Germinal center (tissue), 1 donor: ENCODE results near the gene HS6ST2.

Experiments
- DNase-seq: peaks from one replicate; pipeline ENCODE4 v3.0.0; 2012; ENCODE audit warnings: mixed read lengths, low spot score

Gene HS6ST2

GRCh38 chrX:132790329-132790728, 168.1 kb downstream of the HS6ST2 start:
- DNase-seq, result no peak

DNA sequence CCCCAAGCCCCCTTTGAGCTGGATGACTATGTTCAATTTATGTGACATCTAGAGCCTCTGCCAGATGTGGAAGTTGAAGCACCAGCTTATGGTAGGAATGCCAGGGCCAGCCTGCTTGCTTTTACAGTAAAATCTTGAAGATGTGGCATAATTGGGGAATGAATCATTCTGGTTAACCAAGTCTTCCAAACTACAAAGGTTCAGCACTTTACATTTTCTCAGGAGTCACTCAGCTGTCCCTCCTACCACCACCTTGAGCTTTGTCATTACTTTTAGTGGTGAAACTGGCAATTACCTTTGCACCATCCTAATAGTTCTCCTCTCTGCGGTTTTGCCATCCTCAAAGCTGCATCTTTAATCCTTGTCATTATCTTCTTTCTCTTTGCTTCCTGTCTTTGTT, 172.2 kb downstream of the HS6ST2 start:
- DNase-seq, result no peak

GRCh38 chrX:132778917-132779316, 179.5 kb downstream of the HS6ST2 start:
- DNase-seq, result no peak

GRCh38 chrX:132776486-132777210, 181.8 kb downstream of the HS6ST2 start:
- no peak for DNase-seq

- no peak for DNase-seq
Observed at GRCh38 chrX:132775263-132775823, 183.1 kb downstream of the HS6ST2 start.

- DNase-seq, result no peak
Observed at GRCh38 chrX:132774010-132774714, 184.3 kb downstream of the HS6ST2 start.

DNA sequence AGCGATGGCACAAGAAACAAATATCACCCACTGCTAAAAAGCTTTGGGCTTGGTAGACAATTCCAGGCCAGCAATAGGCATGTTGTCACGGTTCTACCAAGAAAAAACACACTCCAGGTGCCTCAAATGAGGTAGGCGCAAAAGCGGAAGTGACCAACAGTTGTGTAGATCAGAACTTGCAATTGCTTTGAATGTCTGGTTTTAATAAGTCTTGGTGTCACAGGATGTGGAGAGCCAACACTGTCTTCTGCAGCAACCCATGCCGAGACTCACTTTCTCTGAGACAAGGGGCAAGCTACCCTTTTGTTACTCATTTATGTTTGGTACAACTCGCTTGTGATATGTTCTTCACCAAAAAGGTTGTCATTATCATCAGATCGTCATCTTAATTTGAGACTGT, 188.8 kb downstream of the HS6ST2 start:
- no peak for DNase-seq

DNA sequence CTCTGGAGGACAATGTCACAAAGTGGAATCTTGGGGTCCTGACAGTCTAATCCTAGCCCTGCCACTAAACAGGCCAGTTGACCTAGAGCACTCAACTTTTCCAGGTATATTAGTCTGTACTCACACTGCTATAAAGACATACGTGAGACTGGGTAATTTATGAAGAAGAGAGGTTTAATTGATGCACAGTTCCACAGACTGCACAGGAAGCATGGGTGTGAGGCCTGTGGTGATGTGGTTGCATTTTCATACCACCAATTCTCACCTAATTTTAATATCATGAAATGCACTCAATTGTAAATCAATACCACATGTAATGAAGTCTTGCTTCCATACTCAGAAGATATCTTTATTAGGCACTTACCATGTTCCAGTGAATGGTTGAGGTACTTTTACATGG, 192.0 kb downstream of the HS6ST2 start:
- DNase-seq, result no peak

DNA sequence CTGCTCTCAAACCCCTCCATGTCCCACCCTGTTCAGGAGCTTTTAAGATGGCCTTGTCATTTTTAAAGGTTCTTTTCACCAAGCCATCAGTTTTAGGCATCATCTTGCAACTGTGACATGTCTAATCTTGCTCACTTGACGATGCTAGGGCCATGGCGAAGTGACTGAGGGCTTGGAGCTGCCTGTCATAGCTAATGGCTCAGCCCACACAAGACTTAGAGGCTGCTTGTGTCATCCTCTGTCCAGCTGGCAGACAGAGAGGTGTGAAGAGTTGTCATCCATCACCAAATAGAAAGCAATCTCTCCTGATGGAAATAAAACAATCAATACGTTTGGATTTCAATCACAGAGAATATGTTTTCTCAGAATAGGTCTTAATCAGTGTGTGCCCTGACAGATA, 194.9 kb downstream of the HS6ST2 start:
- no peak for DNase-seq

DNA sequence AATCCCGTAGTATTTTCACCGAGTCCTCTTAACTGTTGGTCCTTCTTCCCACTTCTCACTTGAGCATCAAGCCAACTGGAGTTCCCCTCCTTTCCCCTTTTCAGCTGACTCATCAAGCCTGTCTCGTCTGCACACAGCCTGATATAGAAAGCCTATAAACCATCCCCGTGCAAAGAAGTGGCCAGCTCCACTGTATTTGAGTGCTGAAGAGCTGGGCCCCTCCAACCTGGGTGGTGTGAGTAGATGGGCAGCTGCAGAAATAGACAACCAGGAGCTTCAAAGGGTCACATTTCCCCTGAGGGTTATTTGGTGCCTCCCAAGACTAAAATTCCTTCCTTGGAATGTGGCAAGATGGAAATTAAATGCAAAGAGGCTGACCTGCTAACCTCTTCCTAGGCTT, 199.7 kb downstream of the HS6ST2 start:
- no peak for DNase-seq

GRCh38 chrX:132757066-132757623, 201.3 kb downstream of the HS6ST2 start:
- no peak for DNase-seq

DNA sequence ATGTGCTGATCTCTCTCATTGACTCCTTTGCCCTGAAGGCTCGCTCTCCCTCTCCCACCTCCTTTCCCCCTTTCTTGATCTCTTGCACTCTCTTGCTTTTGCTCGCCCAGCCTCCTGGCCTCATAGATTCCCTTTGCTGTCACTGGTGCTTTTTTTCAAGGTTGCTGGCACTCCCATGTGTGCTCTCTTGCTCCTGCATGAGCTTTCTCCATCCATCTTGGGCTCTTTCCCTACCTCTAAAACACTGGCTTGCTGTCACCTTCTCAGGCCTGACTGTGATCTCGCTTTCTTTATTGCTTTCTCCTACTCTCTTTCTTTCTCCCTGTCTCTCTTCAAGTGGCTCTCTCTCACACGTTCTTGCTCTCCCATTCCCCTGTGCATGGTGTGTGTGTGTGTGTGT, 202.0 kb downstream of the HS6ST2 start:
- DNase-seq, result no peak

DNA sequence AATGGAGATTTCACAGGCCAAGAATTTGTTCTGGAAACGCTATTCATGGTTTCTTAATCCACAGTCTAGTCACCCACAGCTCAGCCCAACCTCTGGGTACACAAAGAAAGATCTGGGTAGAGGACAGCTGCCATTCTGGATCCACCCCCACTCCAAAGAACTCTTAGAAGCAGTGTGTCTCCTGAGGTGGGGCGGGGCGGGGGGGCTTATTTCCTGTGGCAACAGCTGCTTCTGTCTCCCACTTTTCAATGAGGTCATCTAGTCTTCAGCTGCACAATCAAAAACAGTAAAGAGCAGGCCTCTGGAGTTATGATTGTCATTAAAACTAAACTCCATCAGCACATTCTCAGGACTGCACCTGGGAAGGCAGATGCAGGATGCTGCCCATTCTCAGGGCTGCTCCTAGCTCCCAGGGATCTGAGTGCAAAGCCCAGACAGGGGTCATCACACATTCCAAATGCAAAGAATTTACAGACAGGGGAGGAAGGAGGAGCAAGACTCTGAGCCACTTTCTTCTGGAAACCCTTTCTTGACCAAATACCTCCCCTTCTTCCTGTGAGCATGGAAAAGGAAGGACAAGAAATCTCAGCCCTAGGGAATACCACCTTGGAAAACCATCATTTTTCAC, 207.3 kb downstream of the HS6ST2 start:
- no peak for DNase-seq

- DNase-seq, result no peak
Observed at GRCh38 chrX:132750331-132751062, 207.9 kb downstream of the HS6ST2 start.

- no peak for DNase-seq
Observed at GRCh38 chrX:132749406-132749805, 209.0 kb downstream of the HS6ST2 start.

DNA sequence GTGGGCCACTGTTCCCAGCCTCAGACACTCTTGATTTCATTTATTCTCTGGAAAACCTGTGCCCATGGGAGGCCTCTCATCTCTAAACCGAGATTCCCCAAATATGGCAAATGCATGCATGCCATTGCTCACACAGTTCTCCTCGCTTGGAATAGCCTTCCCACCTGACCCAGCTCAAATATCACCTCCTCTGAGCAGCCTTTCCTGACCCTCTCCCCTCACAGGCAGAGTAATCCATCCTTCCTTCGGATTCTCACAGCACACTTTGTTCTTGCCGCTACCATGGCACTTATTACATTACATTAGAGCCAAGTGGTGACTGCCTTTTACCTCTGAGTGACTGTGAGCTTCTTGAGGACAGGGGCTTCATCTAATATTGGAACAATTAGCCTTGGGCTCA, 209.5 kb downstream of the HS6ST2 start:
- no peak for DNase-seq

DNA sequence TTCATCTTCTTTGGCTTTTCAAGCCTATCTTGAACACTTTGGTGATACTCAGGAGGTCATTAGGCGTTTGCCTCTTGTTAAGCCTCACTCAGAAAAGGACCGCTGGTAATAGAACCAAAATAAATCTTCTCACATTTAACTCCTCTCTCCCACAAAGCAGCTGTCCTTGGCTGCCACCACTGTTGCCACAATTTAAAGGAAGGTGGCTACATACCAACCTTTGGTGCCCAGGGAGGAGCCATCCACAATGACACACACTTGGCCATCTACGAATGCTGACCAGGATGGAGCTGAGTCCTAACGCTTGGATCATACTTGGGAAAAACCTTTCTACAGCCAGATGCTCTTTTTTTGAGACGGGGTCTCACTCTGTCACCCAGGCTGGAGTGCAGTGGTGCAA, 210.2 kb downstream of the HS6ST2 start:
- DNase-seq, result no peak

- no peak for DNase-seq
Observed at GRCh38 chrX:132745593-132745992, 212.8 kb downstream of the HS6ST2 start.

DNA sequence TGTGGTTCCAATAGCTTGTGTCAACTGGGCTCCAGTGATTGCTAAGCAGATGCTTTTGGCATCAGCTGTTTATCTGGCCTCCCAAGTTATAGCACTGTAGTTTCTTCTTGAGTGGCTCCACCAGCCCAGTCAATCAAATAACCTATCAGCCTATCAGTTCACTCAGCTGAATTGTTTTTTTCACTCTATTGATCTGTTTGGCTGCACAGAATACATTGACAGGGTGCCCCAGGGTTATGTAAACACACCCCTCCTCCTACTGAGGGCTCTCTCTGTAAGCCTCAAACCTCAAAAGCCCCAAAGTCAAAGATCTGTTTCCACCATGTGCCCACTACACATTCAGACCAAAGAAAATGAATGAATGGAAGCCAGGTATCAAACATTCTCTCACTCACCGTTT, 214.0 kb downstream of the HS6ST2 start:
- no peak for DNase-seq

DNA sequence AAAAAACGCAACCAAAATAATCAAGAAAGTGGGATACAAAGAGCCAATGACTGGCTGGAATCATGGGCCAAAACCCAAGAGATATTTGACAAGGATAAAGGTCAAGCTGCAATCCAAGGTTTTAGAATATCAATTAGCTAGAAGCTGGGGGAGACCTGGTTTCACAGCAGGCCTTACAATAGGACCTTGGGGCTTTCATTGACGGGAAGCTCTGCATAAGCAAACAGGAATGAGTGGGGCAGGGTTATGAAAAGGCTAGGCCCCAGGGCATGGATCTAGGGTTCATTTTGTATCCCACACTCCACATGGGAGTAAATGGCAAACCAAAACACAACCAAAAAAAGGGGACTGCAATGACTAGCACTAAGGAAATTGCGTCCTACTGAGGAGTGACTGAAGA, 215.3 kb downstream of the HS6ST2 start:
- no peak for DNase-seq

- DNase-seq, result no peak
Observed at GRCh38 chrX:132742246-132742645, 216.2 kb downstream of the HS6ST2 start.

- no peak for DNase-seq
Observed at GRCh38 chrX:132741689-132742088, 216.7 kb downstream of the HS6ST2 start.
